Loucy (cell line): ENCODE measurements around the gene CTU1.
"Not testable (repeated sequence)": the region's sequence is repeated elsewhere in the genome, so short reads cannot be mapped to it uniquely, and the experiment has no call there.

Experiments
- H2AFZ ChIP-seq: fragments of 200-600 bp; sonication (generic); 2 replicates; pipeline ENCODE4 v1.6.0; 2016; ENCODE audit warnings: antibody characterized with exemption, mild to moderate bottlenecking, low read length, moderate library complexity
- H3F3A ChIP-seq: fragments of 200-600 bp; 2 replicates; pipeline ENCODE4 v1.6.0; 2016; ENCODE audit warnings: antibody characterized with exemption, low read depth, mild to moderate bottlenecking
- H3K27me3 ChIP-seq: fragments of 200-600 bp; sonication (generic); 2 replicates; pipeline ENCODE4 v1.6.1; 2014; ENCODE audit warnings: low read length, mild to moderate bottlenecking; ENCODE audit not compliant: insufficient read depth, poor library complexity, severe bottlenecking
- H3K36me3 ChIP-seq: fragments of 200-600 bp; sonication (generic); 2 replicates; pipeline ENCODE4 v1.6.1; 2016; ENCODE audit warnings: low read length; ENCODE audit not compliant: insufficient read depth
- H3K4me1 ChIP-seq: fragments of 200-600 bp; sonication (generic); 2 replicates; pipeline ENCODE4 v1.5.1; 2014; ENCODE audit warnings: low read length, mild to moderate bottlenecking; ENCODE audit not compliant: insufficient read depth, poor library complexity, severe bottlenecking
- H3K4me2 ChIP-seq: fragments of 200-600 bp; sonication (generic); 2 replicates; pipeline ENCODE4 v1.6.0; 2014; ENCODE audit warnings: antibody characterized with exemption, low read length, low read depth, mild to moderate bottlenecking; ENCODE audit not compliant: poor library complexity, severe bottlenecking
- H3K4me3 ChIP-seq: fragments of 200-600 bp; sonication (generic); 2 replicates; pipeline ENCODE4 v1.5.1; 2014; ENCODE audit warnings: low read length, mild to moderate bottlenecking, mixed read lengths; ENCODE audit not compliant: poor library complexity, severe bottlenecking
- H3K79me2 ChIP-seq: fragments of 200-600 bp; sonication (generic); 2 replicates; pipeline ENCODE4 v1.6.1; 2014; ENCODE audit warnings: low read length; ENCODE audit not compliant: insufficient read depth
- H3K9ac ChIP-seq: fragments of 200-600 bp; sonication (generic); 2 replicates; pipeline ENCODE4 v1.6.0; 2014; ENCODE audit warnings: mild to moderate bottlenecking, low read depth, low read length, moderate library complexity; ENCODE audit not compliant: poor library complexity, severe bottlenecking
- H3K9me2 ChIP-seq: fragments of 200-600 bp; sonication (generic); replicated peaks from 2 replicates; pipeline ENCODE4 v1.6.1; 2016; ENCODE audit warnings: low read depth, low read length, mixed read lengths
- H3K9me3 ChIP-seq: fragments of 200-600 bp; sonication (generic); 2 replicates; pipeline ENCODE4 v1.6.1; 2014; ENCODE audit warnings: mild to moderate bottlenecking, antibody characterized with exemption, low read length, low read depth; ENCODE audit not compliant: insufficient read depth
- H4K20me1 ChIP-seq: fragments of 200-600 bp; sonication (generic); 2 replicates; pipeline ENCODE4 v1.6.0; 2014; ENCODE audit warnings: antibody characterized with exemption, low read length, mild to moderate bottlenecking; ENCODE audit not compliant: insufficient read depth, poor library complexity, severe bottlenecking
- CTCF ChIP-seq: fragments of 200-600 bp; sonication (generic); conservative IDR thresholded peaks from 2 replicates; pipeline ENCODE4 v1.5.1; 2014; ENCODE audit warnings: mild to moderate bottlenecking, antibody characterized with exemption, low read length
- EZH2phosphoT487 ChIP-seq: fragments of 200-600 bp; IDR thresholded peaks from 2 replicates; pipeline ENCODE4 v1.6.1; 2018; ENCODE audit warnings: antibody characterized with exemption, mild to moderate bottlenecking, moderate library complexity, borderline replicate concordance

Gene CTU1

GRCh38 chr19:51143486-51143885, 35.3 kb upstream of the CTU1 start:
- no peaks in the 10 kb centered on the region for H3K27me3 ChIP-seq
- H2AFZ ChIP-seq: no peak overlapping the region
- no peaks in the 10 kb centered on the region for H3K79me2 ChIP-seq
- no peaks in the 10 kb centered on the region for H4K20me1 ChIP-seq
- no peak overlapping the region for H3K4me2 ChIP-seq
- H3K4me1 ChIP-seq: no peaks in the 10 kb centered on the region
- no peaks in the 10 kb centered on the region for H3K36me3 ChIP-seq
- H3K9me3 ChIP-seq: no peaks in the 10 kb centered on the region
- H3K9ac ChIP-seq: no peak overlapping the region
- H3K9me2 ChIP-seq: no peaks in the 10 kb centered on the region
- H3F3A ChIP-seq: no peaks in the 10 kb centered on the region
- no peak overlapping the region for H3K4me3 ChIP-seq
- TF ChIP-seq EZH2phosphoT487 (no peak), CTCF (no peak)

GRCh38 chr19:51142809-51143475, 34.7 kb upstream of the CTU1 start:
- not testable (repeated sequence) for H3K9me3 ChIP-seq, H3K9me2 ChIP-seq, H3K36me3 ChIP-seq, H3K4me1 ChIP-seq, H3K9ac ChIP-seq, H4K20me1 ChIP-seq, H3K4me3 ChIP-seq, H3K4me2 ChIP-seq, H3K79me2 ChIP-seq, H3K27me3 ChIP-seq, H3F3A ChIP-seq, H2AFZ ChIP-seq

GRCh38 chr19:51142119-51142518, 33.9 kb upstream of the CTU1 start, which contains the start of gene SIGLEC7:
Gene SIGLEC7, plus strand, starts transcription at chr19:51142301. Its CDS starts 69 bp downstream, at chr19:51142370.
- no peaks in the 10 kb centered on the region for H3K4me1 ChIP-seq
- H3K9me2 ChIP-seq: no peaks in the 10 kb centered on the region
- H3K79me2 ChIP-seq: no peaks in the 10 kb centered on the region
- no peak within 1 kb of the TSS for H3K4me3 ChIP-seq
- no peaks in the 10 kb centered on the region for H3F3A ChIP-seq
- no peaks in the 10 kb centered on the region for H3K36me3 ChIP-seq
- no peaks in the 10 kb centered on the region for H4K20me1 ChIP-seq
- H3K27me3 ChIP-seq: no peaks in the 10 kb centered on the region
- H3K9me3 ChIP-seq: no peaks in the 10 kb centered on the region
- H3K9ac ChIP-seq: no peak within 1 kb of the TSS
- no peak for TF ChIP-seq CTCF
- TF ChIP-seq EZH2phosphoT487: no peak
- H3K4me2 ChIP-seq: no peak within 1 kb of the TSS
- no peak within 1 kb of the TSS for H2AFZ ChIP-seq

GRCh38 chr19:51141181-51141580, 33.0 kb upstream of the CTU1 start:
- Histone ChIP-seq H2AFZ (no peak overlapping the region), H3K27me3 (no peaks in the 10 kb centered on the region)

More at GRCh38 chr19:51141181-51141580, 33.0 kb upstream of the CTU1 start:
- Histone ChIP-seq H3F3A (no peaks in the 10 kb centered on the region), H3K4me3 (no peak overlapping the region), H4K20me1 (no peaks in the 10 kb centered on the region), H3K9ac (no peak overlapping the region), H3K4me2 (no peak overlapping the region), H3K4me1 (no peaks in the 10 kb centered on the region), H3K9me3 (no peaks in the 10 kb centered on the region), H3K9me2 (no peaks in the 10 kb centered on the region), H3K79me2 (no peaks in the 10 kb centered on the region), H3K36me3 (no peaks in the 10 kb centered on the region)
- TF ChIP-seq EZH2phosphoT487: no peak
- TF ChIP-seq CTCF: no peak
